HepG2 (cell line): Measurements from ENCODE around the gene RNF208. TPM values are rescaled to one million over a fixed set of nuclear protein-coding genes. Genes with fewer than 3 reads are reported as not detected.

Experiments
- AGO1 ChIP-seq: fragments of 200-400 bp; formaldehyde crosslinking; IDR thresholded peaks from 2 replicates; pipeline ENCODE4 v1.6.1; 2017; ENCODE audit warnings: mild to moderate bottlenecking, low read depth, low read length, moderate library complexity; ENCODE audit not compliant: poor library complexity, severe bottlenecking
- ATF5 ChIP-seq: sonication (generic); formaldehyde crosslinking; IDR thresholded peaks from 2 replicates; pipeline ENCODE4 v1.4.0; 2020; ENCODE audit warnings: mild to moderate bottlenecking, low read depth, missing genetic modification reagents
- HBP1 ChIP-seq: IDR thresholded peaks from 2 replicates; pipeline ENCODE4 v1.6.1; 2016; ENCODE audit warnings: low read depth, control low read depth
- HOXD1 ChIP-seq: sonication (generic); formaldehyde crosslinking; IDR thresholded peaks from 2 replicates; pipeline ENCODE4 v1.5.0; 2020; ENCODE audit warnings: missing genetic modification reagents
- JARID2 ChIP-seq: sonication (generic); formaldehyde crosslinking; IDR thresholded peaks from 2 replicates; pipeline ENCODE4 v1.8.1; 2023; ENCODE audit warnings: missing genetic modification reagents, inconsistent platforms; ENCODE audit not compliant: insufficient replicate concordance
- JUNB ChIP-seq: sonication (generic); formaldehyde crosslinking; IDR thresholded peaks from 2 replicates; pipeline ENCODE4 v1.8.0; 2022; ENCODE audit warnings: missing genetic modification reagents, mild to moderate bottlenecking, borderline replicate concordance
- MAFF ChIP-seq: IDR thresholded peaks from 2 replicates; pipeline ENCODE4 v1.6.1; 2011; ENCODE audit warnings: low read depth, low read length, improper control_type of control experiment
- MAFK ChIP-seq, 2 experiments: IDR thresholded peaks in 1 of 2; conservative IDR thresholded peaks in 1 of 2; 2 replicates each; pipeline ENCODE4 v1.6.1; 2011; ENCODE audit warnings: improper control_type of control experiment in 2 of 2, low read length in 2 of 2
- MEIS2 ChIP-seq: sonication (generic); formaldehyde crosslinking; IDR thresholded peaks from 2 replicates; pipeline ENCODE4 v1.9.0; 2021; ENCODE audit warnings: mild to moderate bottlenecking, missing genetic modification reagents
- MTA3 ChIP-seq: sonication (generic); formaldehyde crosslinking; IDR thresholded peaks from 2 replicates; pipeline ENCODE4 v1.4.0; 2020; ENCODE audit warnings: missing genetic modification reagents
- MTF2 ChIP-seq: sonication (generic); formaldehyde crosslinking; IDR thresholded peaks from 2 replicates; pipeline ENCODE4 v1.5.0; 2020; ENCODE audit warnings: missing genetic modification reagents, borderline replicate concordance
- NPAS2 ChIP-seq: sonication (generic); formaldehyde crosslinking; IDR thresholded peaks from 2 replicates; pipeline ENCODE4 v1.8.0; 2022; ENCODE audit warnings: mild to moderate bottlenecking, missing genetic modification reagents, borderline replicate concordance
- POLR2AphosphoS2 ChIP-seq: IDR thresholded peaks from 2 replicates; pipeline ENCODE4 v1.6.1; 2011; ENCODE audit warnings: low read depth, low read length, improper control_type of control experiment
- RARA ChIP-seq: IDR thresholded peaks from 2 replicates; pipeline ENCODE4 v1.6.1; 2016; ENCODE audit warnings: missing genetic modification reagents, missing compliant biosample characterization
- RCOR2 ChIP-seq: IDR thresholded peaks from 2 replicates; pipeline ENCODE4 v1.6.1; 2016; ENCODE audit warnings: missing biosample characterization, missing genetic modification reagents
- SOX13 ChIP-seq, 3 experiments: fragments of 450-650 bp in 1 of 3; sonication (generic) in 1 of 3; formaldehyde crosslinking in 1 of 3; IDR thresholded peaks in 2 of 3; conservative IDR thresholded peaks in 1 of 3; 2 replicates each; pipeline versions ENCODE4 v1.5.0 to v1.6.1; 2016 to 2020; ENCODE audit warnings: antibody characterized with exemption in 1 of 3, mild to moderate bottlenecking in 1 of 3, missing compliant biosample characterization in 1 of 3, missing genetic modification reagents in 1 of 3, moderate library complexity in 1 of 3
- SRF ChIP-seq: IDR thresholded peaks from 2 replicates; pipeline ENCODE4 v1.6.1; 2011; ENCODE audit warnings: mild to moderate bottlenecking, low read depth, low read length, moderate library complexity
- SRSF9 ChIP-seq: fragments of 200-400 bp; formaldehyde crosslinking; IDR thresholded peaks from 2 replicates; pipeline ENCODE4 v1.6.1; 2018; ENCODE audit warnings: borderline replicate concordance, mild to moderate bottlenecking, low read depth, low read length; ENCODE audit not compliant: insufficient read depth, poor library complexity, severe bottlenecking
- TCF7L2 ChIP-seq: IDR thresholded peaks from 2 replicates; pipeline ENCODE4 v1.6.1; 2011; ENCODE audit warnings: mild to moderate bottlenecking, low read depth, low read length, moderate library complexity
- THAP11 ChIP-seq: IDR thresholded peaks from 2 replicates; pipeline ENCODE4 v1.6.1; 2016; ENCODE audit warnings: missing biosample characterization, missing genetic modification reagents
- XBP1 ChIP-seq: sonication (generic); formaldehyde crosslinking; IDR thresholded peaks from 2 replicates; pipeline ENCODE4 v1.5.0; 2020; ENCODE audit warnings: missing genetic modification reagents
- ZKSCAN8 ChIP-seq: IDR thresholded peaks from 2 replicates; pipeline ENCODE4 v1.6.1; 2016; ENCODE audit warnings: borderline replicate concordance, missing genetic modification reagents, missing compliant biosample characterization
- ZMAT3 ChIP-seq: sonication (generic); formaldehyde crosslinking; conservative IDR thresholded peaks from 2 replicates; pipeline ENCODE4 v1.7.0; 2021; ENCODE audit warnings: missing genetic modification reagents
- ZNF274 ChIP-seq: sonication (generic); formaldehyde crosslinking; IDR thresholded peaks from 2 replicates; pipeline ENCODE4 v1.5.1; 2020; ENCODE audit warnings: mild to moderate bottlenecking, missing genetic modification reagents
- ZNF335 ChIP-seq: sonication (generic); formaldehyde crosslinking; IDR thresholded peaks from 2 replicates; pipeline ENCODE4 v1.4.0; 2020; ENCODE audit warnings: missing genetic modification reagents
- ZNF484 ChIP-seq: sonication (generic); formaldehyde crosslinking; IDR thresholded peaks from 2 replicates; pipeline ENCODE4 v1.5.1; 2020; ENCODE audit warnings: mild to moderate bottlenecking, low read depth, missing genetic modification reagents, borderline replicate concordance
- ZNF563 ChIP-seq: sonication (generic); formaldehyde crosslinking; IDR thresholded peaks from 2 replicates; pipeline ENCODE4 v1.8.0; 2022; ENCODE audit warnings: mild to moderate bottlenecking, moderate library complexity, missing genetic modification reagents
- ZNF598 ChIP-seq: sonication (generic); formaldehyde crosslinking; IDR thresholded peaks from 2 replicates; pipeline ENCODE4 v1.5.1; 2020; ENCODE audit warnings: mild to moderate bottlenecking, missing genetic modification reagents, borderline replicate concordance
- ZNF790 ChIP-seq: sonication (generic); formaldehyde crosslinking; IDR thresholded peaks from 2 replicates; pipeline ENCODE4 v1.8.0; 2022; ENCODE audit warnings: missing genetic modification reagents, mild to moderate bottlenecking, borderline replicate concordance
- polyA plus RNA-seq, 8 experiments: library from polyadenylated mRNA; depleted of rRNA in 3 of 8; stranded (reverse) in 7 of 8; unstranded in 1 of 8; fragments of >200 nt; fragmentation: Illumina TruSeq in 4 of 8; extraction: Trizol in 4 of 8; gene quantifications; 2 replicates each; pipeline versions ENCODE4 v1.2.1 to v1.2.3, GENCODE V29; 2011 to 2016; ENCODE audit warnings: low read depth in 4 of 8, missing spikeins in 1 of 8, mixed read lengths in 1 of 8; ENCODE audit not compliant: insufficient read depth in 1 of 8
- total RNA-seq, 5 experiments: library from RNA; depleted of rRNA; stranded (reverse); fragments of >200 nt; fragmentation: Illumina TruSeq; extraction: Trizol; gene quantifications; 2 replicates each; pipeline ENCODE4 v1.2.3, GENCODE V29; 2016; ENCODE audit warnings: low read depth in 1 of 5

The RNF208 gene
- total and polyA plus RNA-seq, 2 of the 13 experiments (the other 11 are each of a cell fraction or from before 2014, with no cell fraction given), result 1.6 to 2.1 TPM

GRCh38 chr9:137205126-137206069, 16.6 kb downstream of the RNF208 start, which contains the start of the genes NDOR1 and TMEM203 (continued):
- no peak for TF ChIP-seq ZNF790
- no peak for TF ChIP-seq POLR2AphosphoS2
- no peak for TF ChIP-seq MTA3
- no peak; the same call in 1 of the 2 replicates for TF ChIP-seq HOXD1 (CRISPR knock-in tag)
- no peak for TF ChIP-seq ZMAT3 (CRISPR knock-in tag)
- no peak for TF ChIP-seq XBP1 (CRISPR knock-in tag)
- peak; percentile 63 for TF ChIP-seq ZNF563 (CRISPR knock-in tag)
- TF ChIP-seq JUNB (CRISPR knock-in tag), result no peak
- no peak for TF ChIP-seq MTF2 (CRISPR knock-in tag)
- TF ChIP-seq MEIS2 (CRISPR knock-in tag), result no peak
- no peak for TF ChIP-seq SOX13 (IDR thresholded peaks at IDR 0.05)
- TF ChIP-seq SOX13 (CRISPR knock-in tag; conservative IDR thresholded peaks at IDR 0.05 in 1 of 2, IDR thresholded peaks at IDR 0.05 in 1 of 2), result peak in 1 of 2 experiments; percentile 32; a peak in 1 of 4 replicates
- no peak for TF ChIP-seq NPAS2 (CRISPR knock-in tag)
- no peak for TF ChIP-seq ZNF484 (CRISPR knock-in tag)
- TF ChIP-seq HBP1 (CRISPR knock-in tag), result peak; percentile 94
- peak; percentile 93 for TF ChIP-seq THAP11
- no peak for TF ChIP-seq MAFK (conservative IDR thresholded peaks at IDR 0.05 in 1 of 2, IDR thresholded peaks at IDR 0.05 in 1 of 2; ENCODE audit: low read length in 2 of 2)
- TF ChIP-seq JARID2 (CRISPR knock-in tag), result no peak
- no peak for TF ChIP-seq MAFF
- TF ChIP-seq SRF, result peak; percentile 70; the same call in 1 of the 2 replicates
- no peak for TF ChIP-seq RCOR2 (CRISPR knock-in tag)
- TF ChIP-seq AGO1, result no peak
- TF ChIP-seq ATF5 (CRISPR knock-in tag), result no peak
- TF ChIP-seq RARA (CRISPR knock-in tag), result peak; percentile 35; the same call in 1 of the 2 replicates
- no peak for TF ChIP-seq SRSF9
- no peak for TF ChIP-seq TCF7L2
- TF ChIP-seq ZNF598 (CRISPR knock-in tag), result 0 out of 2 replicates have a peak, but pooled peaks have one; percentile 34
- no peak for TF ChIP-seq ZKSCAN8 (CRISPR knock-in tag)
- TF ChIP-seq ZNF274 (CRISPR knock-in tag), result 0 out of 2 replicates have a peak, but pooled peaks have one; percentile 32
- 0 out of 2 replicates have a peak, but pooled peaks have one; percentile 56 for TF ChIP-seq ZNF335 (CRISPR knock-in tag)
